HepG2 (cell line): ENCODE data around the gene SUMO1. TPM values are rescaled to one million over a fixed set of nuclear protein-coding genes. Genes with fewer than 3 reads are reported as not detected.
A peak's percentile ranks its signal among the peaks of the same experiment; 100 is the strongest.

Source experiments
- EEA1 ChIP-seq: sonication (generic); formaldehyde crosslinking; IDR thresholded peaks from 2 replicates; pipeline ENCODE4 v1.5.1; 2020; ENCODE audit warnings: mild to moderate bottlenecking, missing genetic modification reagents, borderline replicate concordance
- EED ChIP-seq: sonication (generic); formaldehyde crosslinking; IDR thresholded peaks from 2 replicates; pipeline ENCODE4 v1.5.0; 2020; ENCODE audit warnings: mild to moderate bottlenecking, missing genetic modification reagents
- FOXM1 ChIP-seq: sonication (generic); formaldehyde crosslinking; IDR thresholded peaks from 2 replicates; pipeline ENCODE4 v1.5.0; 2020; ENCODE audit warnings: missing genetic modification reagents
- KLF15 ChIP-seq: sonication (generic); formaldehyde crosslinking; IDR thresholded peaks from 2 replicates; pipeline ENCODE4 v1.8.1; 2023; ENCODE audit warnings: borderline replicate concordance, mild to moderate bottlenecking, inconsistent platforms, missing genetic modification reagents, mixed read lengths
- LCORL ChIP-seq, 2 experiments: fragments of 450-650 bp in 1 of 2; sonication (generic) in 1 of 2; formaldehyde crosslinking in 1 of 2; IDR thresholded peaks; 2 replicates each; pipeline versions ENCODE4 v1.5.0 to v1.6.1; 2017 to 2020; ENCODE audit warnings: antibody characterized with exemption in 1 of 2, missing genetic modification reagents in 1 of 2
- REXO4 ChIP-seq: sonication (generic); formaldehyde crosslinking; IDR thresholded peaks from 2 replicates; pipeline ENCODE4 v1.8.0; 2022; ENCODE audit warnings: missing genetic modification reagents, mild to moderate bottlenecking, borderline replicate concordance
- TOE1 ChIP-seq: sonication (generic); formaldehyde crosslinking; IDR thresholded peaks from 2 replicates; pipeline ENCODE4 v1.4.0; 2020; ENCODE audit warnings: mild to moderate bottlenecking, missing genetic modification reagents
- ZNF230 ChIP-seq: sonication (generic); formaldehyde crosslinking; IDR thresholded peaks from 2 replicates; pipeline ENCODE4 v1.4.0; 2020; ENCODE audit warnings: mild to moderate bottlenecking, missing genetic modification reagents
- ZNF253 ChIP-seq: sonication (generic); formaldehyde crosslinking; IDR thresholded peaks from 2 replicates; pipeline ENCODE4 v1.8.0; 2022; ENCODE audit warnings: mild to moderate bottlenecking, missing genetic modification reagents, borderline replicate concordance
- ZNF260 ChIP-seq: sonication (generic); formaldehyde crosslinking; IDR thresholded peaks from 2 replicates; pipeline ENCODE4 v1.4.0; 2020; ENCODE audit warnings: missing genetic modification reagents, low read depth, mild to moderate bottlenecking, borderline replicate concordance
- ZNF484 ChIP-seq: sonication (generic); formaldehyde crosslinking; IDR thresholded peaks from 2 replicates; pipeline ENCODE4 v1.5.1; 2020; ENCODE audit warnings: mild to moderate bottlenecking, low read depth, missing genetic modification reagents, borderline replicate concordance
- ZNF496 ChIP-seq: sonication (generic); formaldehyde crosslinking; IDR thresholded peaks from 2 replicates; pipeline ENCODE4 v1.8.1; 2023; ENCODE audit warnings: mild to moderate bottlenecking, moderate library complexity, missing genetic modification reagents; ENCODE audit not compliant: insufficient replicate concordance
- ZZZ3 ChIP-seq: sonication (generic); formaldehyde crosslinking; IDR thresholded peaks from 2 replicates; pipeline ENCODE4 v1.4.0; 2020; ENCODE audit warnings: missing genetic modification reagents, mild to moderate bottlenecking, borderline replicate concordance
- polyA plus RNA-seq, 8 experiments: library from polyadenylated mRNA; depleted of rRNA in 3 of 8; stranded (reverse) in 7 of 8; unstranded in 1 of 8; fragments of >200 nt; fragmentation: Illumina TruSeq in 4 of 8; extraction: Trizol in 4 of 8; gene quantifications; 2 replicates each; pipeline versions ENCODE4 v1.2.1 to v1.2.3, GENCODE V29; 2011 to 2016; ENCODE audit warnings: low read depth in 4 of 8, missing spikeins in 1 of 8, mixed read lengths in 1 of 8; ENCODE audit not compliant: insufficient read depth in 1 of 8
- total RNA-seq, 5 experiments: library from RNA; depleted of rRNA; stranded (reverse); fragments of >200 nt; fragmentation: Illumina TruSeq; extraction: Trizol; gene quantifications; 2 replicates each; pipeline ENCODE4 v1.2.3, GENCODE V29; 2016; ENCODE audit warnings: low read depth in 1 of 5
- TF ChIP-seq, protein P1 (sequence below): sonication (generic); formaldehyde crosslinking; IDR thresholded peaks from 2 replicates; pipeline ENCODE4 v1.4.0; 2020; ENCODE audit warnings: mild to moderate bottlenecking, missing genetic modification reagents
- TF ChIP-seq, protein P2 (sequence below): sonication (generic); formaldehyde crosslinking; IDR thresholded peaks from 2 replicates; pipeline ENCODE4 v1.4.0; 2020; ENCODE audit warnings: low read depth, missing genetic modification reagents
- TF ChIP-seq, protein P3 (sequence below): sonication (generic); formaldehyde crosslinking; IDR thresholded peaks from 2 replicates; pipeline ENCODE4 v1.5.0; 2020; ENCODE audit warnings: mild to moderate bottlenecking, missing genetic modification reagents

SUMO1 gene
- total and polyA plus RNA-seq, 2 of the 13 experiments (the other 11 are each of a cell fraction or from before 2014, with no cell fraction given) = 101 to 173 TPM

DNA sequence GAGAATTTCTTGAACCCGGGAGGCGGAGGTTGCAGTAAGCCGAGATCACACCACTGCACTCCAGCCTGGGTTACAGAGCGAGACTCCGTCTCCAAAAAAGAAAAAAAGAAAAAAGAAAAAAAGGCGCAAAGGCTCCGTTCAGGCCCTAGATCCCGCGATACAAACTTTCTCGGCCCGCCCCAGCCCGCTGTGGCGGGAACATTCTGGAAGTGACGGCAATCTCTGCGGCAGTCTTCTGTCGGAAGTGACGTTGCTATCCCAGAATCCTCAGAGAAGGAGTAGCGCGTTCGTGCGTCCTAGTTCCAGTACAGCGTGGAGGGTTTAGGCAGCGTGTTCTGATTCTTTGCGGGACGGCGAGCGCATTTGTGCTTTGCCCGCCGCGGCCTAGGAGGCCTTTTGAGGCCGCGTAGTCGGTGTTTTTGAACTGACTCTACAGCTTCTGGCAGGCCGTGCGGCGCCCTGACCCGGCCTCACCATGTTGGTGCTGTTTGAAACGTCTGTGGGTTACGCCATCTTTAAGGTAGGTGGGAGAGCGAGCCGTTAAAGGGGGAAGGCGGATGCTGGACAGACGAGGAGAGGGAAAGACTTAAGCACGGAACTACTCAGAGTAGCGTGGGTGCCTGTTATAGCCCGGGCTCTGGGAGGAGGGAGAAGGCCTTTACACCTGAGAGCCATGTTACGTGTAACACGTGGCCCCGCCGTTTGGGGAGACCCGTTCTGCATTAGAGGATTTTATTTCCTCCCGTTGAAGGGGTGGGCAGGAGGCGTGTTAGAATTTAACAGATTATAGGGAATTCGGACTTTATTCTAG is 27.3 kb upstream of the SUMO1 start, which contains the start of gene NOP58 (continued):
- TF ChIP-seq, protein P1, sequence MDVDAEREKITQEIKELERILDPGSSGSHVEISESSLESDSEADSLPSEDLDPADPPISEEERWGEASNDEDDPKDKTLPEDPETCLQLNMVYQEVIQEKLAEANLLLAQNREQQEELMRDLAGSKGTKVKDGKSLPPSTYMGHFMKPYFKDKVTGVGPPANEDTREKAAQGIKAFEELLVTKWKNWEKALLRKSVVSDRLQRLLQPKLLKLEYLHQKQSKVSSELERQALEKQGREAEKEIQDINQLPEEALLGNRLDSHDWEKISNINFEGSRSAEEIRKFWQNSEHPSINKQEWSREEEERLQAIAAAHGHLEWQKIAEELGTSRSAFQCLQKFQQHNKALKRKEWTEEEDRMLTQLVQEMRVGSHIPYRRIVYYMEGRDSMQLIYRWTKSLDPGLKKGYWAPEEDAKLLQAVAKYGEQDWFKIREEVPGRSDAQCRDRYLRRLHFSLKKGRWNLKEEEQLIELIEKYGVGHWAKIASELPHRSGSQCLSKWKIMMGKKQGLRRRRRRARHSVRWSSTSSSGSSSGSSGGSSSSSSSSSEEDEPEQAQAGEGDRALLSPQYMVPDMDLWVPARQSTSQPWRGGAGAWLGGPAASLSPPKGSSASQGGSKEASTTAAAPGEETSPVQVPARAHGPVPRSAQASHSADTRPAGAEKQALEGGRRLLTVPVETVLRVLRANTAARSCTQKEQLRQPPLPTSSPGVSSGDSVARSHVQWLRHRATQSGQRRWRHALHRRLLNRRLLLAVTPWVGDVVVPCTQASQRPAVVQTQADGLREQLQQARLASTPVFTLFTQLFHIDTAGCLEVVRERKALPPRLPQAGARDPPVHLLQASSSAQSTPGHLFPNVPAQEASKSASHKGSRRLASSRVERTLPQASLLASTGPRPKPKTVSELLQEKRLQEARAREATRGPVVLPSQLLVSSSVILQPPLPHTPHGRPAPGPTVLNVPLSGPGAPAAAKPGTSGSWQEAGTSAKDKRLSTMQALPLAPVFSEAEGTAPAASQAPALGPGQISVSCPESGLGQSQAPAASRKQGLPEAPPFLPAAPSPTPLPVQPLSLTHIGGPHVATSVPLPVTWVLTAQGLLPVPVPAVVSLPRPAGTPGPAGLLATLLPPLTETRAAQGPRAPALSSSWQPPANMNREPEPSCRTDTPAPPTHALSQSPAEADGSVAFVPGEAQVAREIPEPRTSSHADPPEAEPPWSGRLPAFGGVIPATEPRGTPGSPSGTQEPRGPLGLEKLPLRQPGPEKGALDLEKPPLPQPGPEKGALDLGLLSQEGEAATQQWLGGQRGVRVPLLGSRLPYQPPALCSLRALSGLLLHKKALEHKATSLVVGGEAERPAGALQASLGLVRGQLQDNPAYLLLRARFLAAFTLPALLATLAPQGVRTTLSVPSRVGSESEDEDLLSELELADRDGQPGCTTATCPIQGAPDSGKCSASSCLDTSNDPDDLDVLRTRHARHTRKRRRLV (CRISPR knock-in tag) = peak; percentile 94
- TF ChIP-seq, protein P2, sequence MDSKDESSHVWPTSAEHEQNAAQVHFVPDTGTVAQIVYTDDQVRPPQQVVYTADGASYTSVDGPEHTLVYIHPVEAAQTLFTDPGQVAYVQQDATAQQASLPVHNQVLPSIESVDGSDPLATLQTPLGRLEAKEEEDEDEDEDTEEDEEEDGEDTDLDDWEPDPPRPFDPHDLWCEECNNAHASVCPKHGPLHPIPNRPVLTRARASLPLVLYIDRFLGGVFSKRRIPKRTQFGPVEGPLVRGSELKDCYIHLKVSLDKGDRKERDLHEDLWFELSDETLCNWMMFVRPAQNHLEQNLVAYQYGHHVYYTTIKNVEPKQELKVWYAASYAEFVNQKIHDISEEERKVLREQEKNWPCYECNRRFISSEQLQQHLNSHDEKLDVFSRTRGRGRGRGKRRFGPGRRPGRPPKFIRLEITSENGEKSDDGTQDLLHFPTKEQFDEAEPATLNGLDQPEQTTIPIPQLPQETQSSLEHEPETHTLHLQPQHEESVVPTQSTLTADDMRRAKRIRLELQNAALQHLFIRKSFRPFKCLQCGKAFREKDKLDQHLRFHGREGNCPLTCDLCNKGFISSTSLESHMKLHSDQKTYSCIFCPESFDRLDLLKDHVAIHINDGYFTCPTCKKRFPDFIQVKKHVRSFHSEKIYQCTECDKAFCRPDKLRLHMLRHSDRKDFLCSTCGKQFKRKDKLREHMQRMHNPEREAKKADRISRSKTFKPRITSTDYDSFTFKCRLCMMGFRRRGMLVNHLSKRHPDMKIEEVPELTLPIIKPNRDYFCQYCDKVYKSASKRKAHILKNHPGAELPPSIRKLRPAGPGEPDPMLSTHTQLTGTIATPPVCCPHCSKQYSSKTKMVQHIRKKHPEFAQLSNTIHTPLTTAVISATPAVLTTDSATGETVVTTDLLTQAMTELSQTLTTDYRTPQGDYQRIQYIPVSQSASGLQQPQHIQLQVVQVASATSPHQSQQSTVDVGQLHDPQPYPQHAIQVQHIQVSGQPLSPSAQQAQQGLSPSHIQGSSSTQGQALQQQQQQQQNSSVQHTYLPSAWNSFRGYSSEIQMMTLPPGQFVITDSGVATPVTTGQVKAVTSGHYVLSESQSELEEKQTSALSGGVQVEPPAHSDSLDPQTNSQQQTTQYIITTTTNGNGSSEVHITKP (CRISPR knock-in tag) = no peak; the same call in 1 of the 2 replicates
- TF ChIP-seq ZNF484 (CRISPR knock-in tag) (0 out of 2 replicates have a peak, but pooled peaks have one; percentile 63), LCORL (IDR thresholded peaks at IDR 0.05) (0 out of 2 replicates have a peak, but pooled peaks have one; percentile 31), LCORL (CRISPR knock-in tag; IDR thresholded peaks at IDR 0.05) (peak; percentile 64; the same call in 1 of the 2 replicates), FOXM1 (CRISPR knock-in tag) (no peak), ZNF230 (CRISPR knock-in tag) (peak; percentile 84; the same call in 1 of the 2 replicates), ZZZ3 (CRISPR knock-in tag) (no peak; the same call in 1 of the 2 replicates), ZNF260 (CRISPR knock-in tag) (0 out of 2 replicates have a peak, but pooled peaks have one; percentile 47), EED (CRISPR knock-in tag) (peak; percentile 72; the same call in 1 of the 2 replicates), KLF15 (CRISPR knock-in tag) (peak; percentile 84; the same call in 1 of the 2 replicates), EEA1 (CRISPR knock-in tag) (peak; percentile 80; the same call in 1 of the 2 replicates), ZNF496 (no peak), TOE1 (CRISPR knock-in tag) (no peak), REXO4 (CRISPR knock-in tag) (no peak; the same call in 1 of the 2 replicates), ZNF253 (CRISPR knock-in tag) (peak; percentile 86; the same call in 1 of the 2 replicates)
- TF ChIP-seq, protein P3, sequence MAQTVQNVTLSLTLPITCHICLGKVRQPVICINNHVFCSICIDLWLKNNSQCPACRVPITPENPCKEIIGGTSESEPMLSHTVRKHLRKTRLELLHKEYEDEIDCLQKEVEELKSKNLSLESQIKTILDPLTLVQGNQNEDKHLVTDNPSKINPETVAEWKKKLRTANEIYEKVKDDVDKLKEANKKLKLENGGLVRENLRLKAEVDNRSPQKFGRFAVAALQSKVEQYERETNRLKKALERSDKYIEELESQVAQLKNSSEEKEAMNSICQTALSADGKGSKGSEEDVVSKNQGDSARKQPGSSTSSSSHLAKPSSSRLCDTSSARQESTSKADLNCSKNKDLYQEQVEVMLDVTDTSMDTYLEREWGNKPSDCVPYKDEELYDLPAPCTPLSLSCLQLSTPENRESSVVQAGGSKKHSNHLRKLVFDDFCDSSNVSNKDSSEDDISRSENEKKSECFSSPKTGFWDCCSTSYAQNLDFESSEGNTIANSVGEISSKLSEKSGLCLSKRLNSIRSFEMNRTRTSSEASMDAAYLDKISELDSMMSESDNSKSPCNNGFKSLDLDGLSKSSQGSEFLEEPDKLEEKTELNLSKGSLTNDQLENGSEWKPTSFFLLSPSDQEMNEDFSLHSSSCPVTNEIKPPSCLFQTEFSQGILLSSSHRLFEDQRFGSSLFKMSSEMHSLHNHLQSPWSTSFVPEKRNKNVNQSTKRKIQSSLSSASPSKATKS = no peak
